Esophagus (tissue), 2 donors: ENCODE results near the gene CACNA2D1. TPM values are rescaled to one million over a fixed set of nuclear protein-coding genes. Genes with fewer than 3 reads are reported as not detected.

Source experiments
- H3K27ac ChIP-seq, 2 donors: one replicate each; pipeline ENCODE4 v1.5.1; 2013; ENCODE audit warnings: low read depth in 2 of 2, mild to moderate bottlenecking in 2 of 2, inconsistent platforms in 1 of 2, low read length in 1 of 2, moderate library complexity in 1 of 2
- H3K27me3 ChIP-seq, 2 donors: one replicate each; pipeline ENCODE4 v1.6.1; 2013; ENCODE audit warnings: low read length in 2 of 2, control low read depth in 1 of 2, mild to moderate bottlenecking in 1 of 2; ENCODE audit not compliant: insufficient read depth in 2 of 2, control insufficient read depth in 1 of 2
- H3K36me3 ChIP-seq, 2 donors: one replicate each; pipeline ENCODE4 v1.6.1; 2013; ENCODE audit warnings: low read length in 1 of 2; ENCODE audit not compliant: control insufficient read depth in 2 of 2, insufficient read depth in 2 of 2
- H3K4me1 ChIP-seq, 2 donors: one replicate each; pipeline ENCODE4 v1.6.1; 2013; ENCODE audit warnings: low read length in 1 of 2; ENCODE audit not compliant: control insufficient read depth in 2 of 2, insufficient read depth in 2 of 2
- H3K4me3 ChIP-seq, 2 donors: one replicate each; pipeline ENCODE4 v1.5.1; 2013; ENCODE audit warnings: low read length in 2 of 2, mild to moderate bottlenecking in 2 of 2, low read depth in 1 of 2, moderate library complexity in 1 of 2
- H3K9me3 ChIP-seq, 2 donors: one replicate each; pipeline ENCODE4 v1.6.1; 2013; ENCODE audit warnings: mild to moderate bottlenecking in 2 of 2, low read depth in 1 of 2, low read length in 1 of 2, moderate library complexity in 1 of 2; ENCODE audit not compliant: control insufficient read depth in 2 of 2, insufficient read depth in 1 of 2
- WGBS, 2 donors: extraction: QIAGEN DNeasy Blood & Tissue Kit; methylation state at CpG; one replicate each; pipeline ENCODE4 v1.1.7; 2013; 5-methylcytosine and 5-hydroxymethylcytosine counted together
- polyA plus RNA-seq, 2 donors: library from polyadenylated mRNA; stranded (reverse); fragments of 200-250 nt; gene quantifications; one replicate each; pipeline ENCODE4 v1.2.3, GENCODE V29; 2013
- donor health status: healthy with polysubstance abuse.
- donor health status: Bipolar disorder and iron deficiency.

The CACNA2D1 gene
- polyA plus RNA-seq, 2 donors: 0.90 to 1.3 TPM

GRCh38 chr7:82335001-82335400 is 108.6 kb downstream of the CACNA2D1 start:
- WGBS, 2 donors: 80 to 93% methylated on average over 2 of the region's 2 CpGs

GRCh38 chr7:82331234-82331633 is 112.3 kb downstream of the CACNA2D1 start:
- H3K4me1 ChIP-seq: peaks cover 0 to 2% of the 10 kb centered on the region in 2 donors
- no peaks in the 10 kb centered on the region for H3K36me3 ChIP-seq

More at GRCh38 chr7:82335001-82335400, 108.6 kb downstream of the CACNA2D1 start:
- Histone ChIP-seq H3K36me3 (no peaks in the 10 kb centered on the region), H3K27me3 (no peaks in the 10 kb centered on the region), H3K27ac (no peak overlapping the region), H3K4me3 (no peak overlapping the region), H3K9me3 (no peaks in the 10 kb centered on the region), H3K4me1 (peaks cover 0 to 2% of the 10 kb centered on the region in 2 donors)

GRCh38 chr7:82330706-82331215 is 112.8 kb downstream of the CACNA2D1 start:
- H3K9me3 ChIP-seq: no peaks in the 10 kb centered on the region

More at GRCh38 chr7:82331234-82331633, 112.3 kb downstream of the CACNA2D1 start:
- Histone ChIP-seq H3K27me3 (no peaks in the 10 kb centered on the region), H3K4me3 (no peak overlapping the region), H3K9me3 (no peaks in the 10 kb centered on the region), H3K27ac (no peak overlapping the region)

GRCh38 chr7:82327898-82328297 is 115.7 kb downstream of the CACNA2D1 start:
- WGBS, 2 donors: 60 to 80% methylated on average over 3 of the region's 3 CpGs

More at GRCh38 chr7:82330706-82331215, 112.8 kb downstream of the CACNA2D1 start:
- Histone ChIP-seq H3K4me3 (no peak overlapping the region), H3K36me3 (no peaks in the 10 kb centered on the region), H3K4me1 (peaks cover 0 to under 1% of the 10 kb centered on the region in 2 donors), H3K27ac (no peak overlapping the region), H3K27me3 (no peaks in the 10 kb centered on the region)
- 74 to 87% methylated on average over 2 of the region's 2 CpGs for WGBS, 2 donors

GRCh38 chr7:82325416-82325815 is 118.2 kb downstream of the CACNA2D1 start:
- Histone ChIP-seq H3K4me1 (no peaks in the 10 kb centered on the region), H3K27ac (no peak overlapping the region), H3K27me3 (no peaks in the 10 kb centered on the region), H3K4me3 (no peak overlapping the region), H3K9me3 (no peaks in the 10 kb centered on the region), H3K36me3 (no peaks in the 10 kb centered on the region)
- WGBS, 2 donors: 86 to 88% methylated on average over 2 of the region's 2 CpGs

More at GRCh38 chr7:82327898-82328297, 115.7 kb downstream of the CACNA2D1 start:
- no peaks in the 10 kb centered on the region for H3K27me3 ChIP-seq
- no peak overlapping the region for H3K4me3 ChIP-seq
- no peak overlapping the region for H3K27ac ChIP-seq
- no peaks in the 10 kb centered on the region for H3K4me1 ChIP-seq
- no peaks in the 10 kb centered on the region for H3K9me3 ChIP-seq
- no peaks in the 10 kb centered on the region for H3K36me3 ChIP-seq

GRCh38 chr7:82323806-82324205 is 119.8 kb downstream of the CACNA2D1 start:
- 89 to 93% methylated on average over 4 of the region's 4 CpGs for WGBS, 2 donors
- no peak overlapping the region for H3K27ac ChIP-seq
- H3K9me3 ChIP-seq: no peaks in the 10 kb centered on the region
- no peaks in the 10 kb centered on the region for H3K36me3 ChIP-seq
- H3K27me3 ChIP-seq: no peaks in the 10 kb centered on the region
- H3K4me3 ChIP-seq: no peak overlapping the region
- H3K4me1 ChIP-seq: no peaks in the 10 kb centered on the region

- Histone ChIP-seq H3K4me1 (no peaks in the 10 kb centered on the region), H3K27ac (no peak overlapping the region), H3K27me3 (no peaks in the 10 kb centered on the region), H3K36me3 (no peaks in the 10 kb centered on the region), H3K9me3 (no peaks in the 10 kb centered on the region), H3K4me3 (no peak overlapping the region)
- 31 to 35% methylated on average over 4 of the region's 4 CpGs for WGBS, 2 donors
Measured at GRCh38 chr7:82319674-82320118, 123.9 kb downstream of the CACNA2D1 start.

- Histone ChIP-seq H3K36me3 (no peaks in the 10 kb centered on the region), H3K4me1 (no peaks in the 10 kb centered on the region), H3K27me3 (no peaks in the 10 kb centered on the region), H3K9me3 (no peaks in the 10 kb centered on the region), H3K27ac (no peak overlapping the region), H3K4me3 (no peak overlapping the region)
Measured at GRCh38 chr7:82318786-82319185, 124.8 kb downstream of the CACNA2D1 start.

GRCh38 chr7:82317760-82318159 is 125.8 kb downstream of the CACNA2D1 start:
- 80 to 88% methylated on average over 2 of the region's 2 CpGs for WGBS, 2 donors
- Histone ChIP-seq H3K9me3 (no peaks in the 10 kb centered on the region), H3K27me3 (no peaks in the 10 kb centered on the region), H3K36me3 (no peaks in the 10 kb centered on the region), H3K4me1 (no peaks in the 10 kb centered on the region), H3K27ac (no peak overlapping the region), H3K4me3 (no peak overlapping the region)

- WGBS, 2 donors: 85 to 96% methylated on average over 3 of the region's 3 CpGs
- no peaks in the 10 kb centered on the region for H3K4me1 ChIP-seq
- no peaks in the 10 kb centered on the region for H3K27me3 ChIP-seq
- H3K36me3 ChIP-seq: no peaks in the 10 kb centered on the region
- no peaks in the 10 kb centered on the region for H3K9me3 ChIP-seq
- H3K4me3 ChIP-seq: no peak overlapping the region
- H3K27ac ChIP-seq: no peak overlapping the region
Measured at GRCh38 chr7:82317257-82317721, 126.3 kb downstream of the CACNA2D1 start.
